ENCODE measurements around the gene RANGAP1.

GRCh38 chr22:41242396-41243117 is 43.4 kb downstream of the RANGAP1 start:
- TF ChIP-seq, protein P1, sequence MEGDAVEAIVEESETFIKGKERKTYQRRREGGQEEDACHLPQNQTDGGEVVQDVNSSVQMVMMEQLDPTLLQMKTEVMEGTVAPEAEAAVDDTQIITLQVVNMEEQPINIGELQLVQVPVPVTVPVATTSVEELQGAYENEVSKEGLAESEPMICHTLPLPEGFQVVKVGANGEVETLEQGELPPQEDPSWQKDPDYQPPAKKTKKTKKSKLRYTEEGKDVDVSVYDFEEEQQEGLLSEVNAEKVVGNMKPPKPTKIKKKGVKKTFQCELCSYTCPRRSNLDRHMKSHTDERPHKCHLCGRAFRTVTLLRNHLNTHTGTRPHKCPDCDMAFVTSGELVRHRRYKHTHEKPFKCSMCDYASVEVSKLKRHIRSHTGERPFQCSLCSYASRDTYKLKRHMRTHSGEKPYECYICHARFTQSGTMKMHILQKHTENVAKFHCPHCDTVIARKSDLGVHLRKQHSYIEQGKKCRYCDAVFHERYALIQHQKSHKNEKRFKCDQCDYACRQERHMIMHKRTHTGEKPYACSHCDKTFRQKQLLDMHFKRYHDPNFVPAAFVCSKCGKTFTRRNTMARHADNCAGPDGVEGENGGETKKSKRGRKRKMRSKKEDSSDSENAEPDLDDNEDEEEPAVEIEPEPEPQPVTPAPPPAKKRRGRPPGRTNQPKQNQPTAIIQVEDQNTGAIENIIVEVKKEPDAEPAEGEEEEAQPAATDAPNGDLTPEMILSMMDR (IDR thresholded peaks at IDR 0.05): no peak
- no peak for TF ChIP-seq POLR2A (IDR thresholded peaks at IDR 0.05)

Measured in right lobe of liver (tissue), 4 donors.